Progenitor cell of endocrine pancreas (in vitro differentiated cells): Measurements from ENCODE around the gene PITPNM1. TPM values are rescaled to one million over a fixed set of nuclear protein-coding genes. Genes with fewer than 3 reads are reported as not detected.

Experiments used
- DNase-seq: peaks from one replicate; pipeline ENCODE4 v3.0.0; 2021; ENCODE audit warnings: low spot score; ENCODE audit not compliant: unreplicated experiment
- H3K27ac Mint-ChIP-seq: 2 replicates; pipeline ENCODE4 v1.8.0; 2021; ENCODE audit warnings: mild to moderate bottlenecking, moderate library complexity, mixed read lengths
- H3K27me3 Mint-ChIP-seq: 2 replicates; pipeline ENCODE4 v1.8.0; 2021; ENCODE audit warnings: mixed read lengths
- H3K36me3 Mint-ChIP-seq: 2 replicates; pipeline ENCODE4 v1.8.0; 2022; ENCODE audit warnings: mixed read lengths; ENCODE audit not compliant: insufficient read depth
- H3K4me1 Mint-ChIP-seq: 2 replicates; pipeline ENCODE4 v1.8.0; 2021; ENCODE audit warnings: low read depth, mixed read lengths
- H3K4me3 Mint-ChIP-seq: 2 replicates; pipeline ENCODE4 v1.8.0; 2021; ENCODE audit warnings: low read depth, mild to moderate bottlenecking, moderate library complexity, mixed read lengths
- H3K9me3 Mint-ChIP-seq: 2 replicates; pipeline ENCODE4 v1.8.0; 2021; ENCODE audit warnings: low read depth, mixed read lengths
- total RNA-seq: library from RNA; stranded (reverse); gene quantifications from 2 replicates; pipeline ENCODE4 v1.2.1, GENCODE V29; 2021
- TF ChIP-seq, protein P1 (sequence below): fragments of 200-600 bp; sonication (generic); IDR thresholded peaks from one replicate; pipeline ENCODE4 v1.5.0; 2021; ENCODE audit warnings: antibody characterized with exemption, mild to moderate bottlenecking; ENCODE audit not compliant: unreplicated experiment

Gene PITPNM1
- total RNA-seq, 1 donor from 2014 or later, result 76.3 TPM

DNA sequence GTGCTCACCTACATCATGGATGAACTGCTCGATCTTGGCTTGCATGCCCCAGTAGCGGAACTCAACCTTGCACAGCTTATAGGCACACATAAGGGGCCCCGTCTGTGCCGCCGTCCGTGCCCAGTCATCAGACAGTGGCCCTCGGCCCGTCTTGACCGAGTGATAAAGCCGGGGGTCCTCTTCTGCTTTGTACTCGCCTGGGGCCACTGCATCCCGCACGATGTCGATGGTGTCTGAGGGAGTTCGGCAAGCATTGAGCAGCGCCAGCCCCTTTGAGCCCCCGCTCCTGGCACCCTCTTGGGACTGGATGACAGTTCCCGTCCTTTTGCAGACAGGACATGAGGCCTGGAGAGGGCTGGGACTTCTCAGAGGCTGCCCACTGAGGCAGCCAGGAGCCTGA lies 3.3 kb downstream of the PITPNM1 start:
- Mint-ChIP-seq H3K4me1 (peaks cover 14% of the 10 kb centered on the region), H3K9me3 (no peaks in the 10 kb centered on the region), H3K4me3 (no peak overlapping the region), H3K27me3 (peaks cover 5% of the 10 kb centered on the region), H3K27ac (no peak overlapping the region), H3K36me3 (peaks cover 9% of the 10 kb centered on the region)
- DNase-seq, result no peak
- TF ChIP-seq, protein P1, sequence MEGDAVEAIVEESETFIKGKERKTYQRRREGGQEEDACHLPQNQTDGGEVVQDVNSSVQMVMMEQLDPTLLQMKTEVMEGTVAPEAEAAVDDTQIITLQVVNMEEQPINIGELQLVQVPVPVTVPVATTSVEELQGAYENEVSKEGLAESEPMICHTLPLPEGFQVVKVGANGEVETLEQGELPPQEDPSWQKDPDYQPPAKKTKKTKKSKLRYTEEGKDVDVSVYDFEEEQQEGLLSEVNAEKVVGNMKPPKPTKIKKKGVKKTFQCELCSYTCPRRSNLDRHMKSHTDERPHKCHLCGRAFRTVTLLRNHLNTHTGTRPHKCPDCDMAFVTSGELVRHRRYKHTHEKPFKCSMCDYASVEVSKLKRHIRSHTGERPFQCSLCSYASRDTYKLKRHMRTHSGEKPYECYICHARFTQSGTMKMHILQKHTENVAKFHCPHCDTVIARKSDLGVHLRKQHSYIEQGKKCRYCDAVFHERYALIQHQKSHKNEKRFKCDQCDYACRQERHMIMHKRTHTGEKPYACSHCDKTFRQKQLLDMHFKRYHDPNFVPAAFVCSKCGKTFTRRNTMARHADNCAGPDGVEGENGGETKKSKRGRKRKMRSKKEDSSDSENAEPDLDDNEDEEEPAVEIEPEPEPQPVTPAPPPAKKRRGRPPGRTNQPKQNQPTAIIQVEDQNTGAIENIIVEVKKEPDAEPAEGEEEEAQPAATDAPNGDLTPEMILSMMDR, result no peak

GRCh38 chr11:67500831-67501715 lies 4.1 kb downstream of the PITPNM1 start:
- H3K9me3 Mint-ChIP-seq, result no peaks in the 10 kb centered on the region

GRCh38 chr11:67500484-67500821 lies 4.7 kb downstream of the PITPNM1 start:
- peaks cover 9% of the 10 kb centered on the region for H3K4me1 Mint-ChIP-seq
- no peak overlapping the region for H3K27ac Mint-ChIP-seq

More at GRCh38 chr11:67500831-67501715, 4.1 kb downstream of the PITPNM1 start:
- no peak for DNase-seq
- no peak overlapping the region for H3K4me3 Mint-ChIP-seq
- peaks cover 11% of the 10 kb centered on the region for H3K4me1 Mint-ChIP-seq
- H3K27ac Mint-ChIP-seq, result no peak overlapping the region
- peaks cover 9% of the 10 kb centered on the region for H3K36me3 Mint-ChIP-seq
- H3K27me3 Mint-ChIP-seq, result peaks cover 5% of the 10 kb centered on the region
- TF ChIP-seq, protein P1, result no peak

DNA sequence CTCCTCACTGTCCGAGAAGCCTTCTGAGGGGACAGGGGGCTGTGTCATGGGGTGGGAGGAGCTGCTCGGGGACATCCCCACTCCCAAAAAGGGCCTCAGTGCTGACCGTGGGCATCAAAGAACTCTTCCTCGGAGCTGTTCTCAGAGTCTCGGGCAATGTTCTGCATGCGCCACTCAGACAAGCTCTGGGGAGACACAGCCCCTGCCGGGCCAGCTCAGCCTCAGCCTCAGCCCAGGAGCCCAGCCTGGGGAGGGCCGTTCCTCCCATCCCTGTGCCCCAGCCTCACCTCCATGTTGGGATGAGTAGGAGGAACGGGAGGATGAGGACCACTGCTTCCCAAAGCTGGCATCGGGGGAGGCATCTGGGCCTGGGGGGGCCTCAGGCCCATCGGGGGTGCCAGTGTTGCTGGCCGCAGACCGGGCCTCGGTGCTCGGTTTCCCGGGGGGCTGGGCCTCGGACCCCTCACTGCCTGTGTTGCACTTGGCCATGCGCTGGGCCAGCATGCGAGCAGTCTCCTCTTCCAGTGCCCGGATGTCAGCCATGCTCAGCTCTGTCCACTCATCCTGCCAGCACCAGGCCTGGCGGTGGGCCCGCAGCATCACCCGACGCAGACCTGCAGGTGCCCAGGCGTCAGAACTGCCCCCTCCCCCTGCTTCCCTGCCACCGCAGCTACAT lies 5.2 kb downstream of the PITPNM1 start:
- peaks cover 9% of the 10 kb centered on the region for H3K36me3 Mint-ChIP-seq
- no peak for DNase-seq
- H3K4me3 Mint-ChIP-seq, result no peak overlapping the region
- no peak overlapping the region for H3K27ac Mint-ChIP-seq
- TF ChIP-seq, protein P1, result no peak
- peaks cover 5% of the 10 kb centered on the region for H3K27me3 Mint-ChIP-seq
- peaks cover 9% of the 10 kb centered on the region for H3K4me1 Mint-ChIP-seq
- no peaks in the 10 kb centered on the region for H3K9me3 Mint-ChIP-seq

More at GRCh38 chr11:67500484-67500821, 4.7 kb downstream of the PITPNM1 start:
- H3K36me3 Mint-ChIP-seq, result peaks cover 9% of the 10 kb centered on the region
- DNase-seq, result no peak
- TF ChIP-seq, protein P1, result no peak
- peaks cover 5% of the 10 kb centered on the region for H3K27me3 Mint-ChIP-seq
- no peak overlapping the region for H3K4me3 Mint-ChIP-seq
- H3K9me3 Mint-ChIP-seq, result no peaks in the 10 kb centered on the region

GRCh38 chr11:67498544-67498972 lies 6.6 kb downstream of the PITPNM1 start:
- no peaks in the 10 kb centered on the region for H3K9me3 Mint-ChIP-seq
- no peak overlapping the region for H3K4me3 Mint-ChIP-seq
- TF ChIP-seq, protein P1, result no peak
- peaks cover 5% of the 10 kb centered on the region for H3K27me3 Mint-ChIP-seq
- H3K27ac Mint-ChIP-seq, result no peak overlapping the region
- H3K36me3 Mint-ChIP-seq, result peaks cover 9% of the 10 kb centered on the region
- DNase-seq, result no peak
- H3K4me1 Mint-ChIP-seq, result peaks cover 5% of the 10 kb centered on the region
